ENCODE measurements around the gene FAT1.

DNA sequence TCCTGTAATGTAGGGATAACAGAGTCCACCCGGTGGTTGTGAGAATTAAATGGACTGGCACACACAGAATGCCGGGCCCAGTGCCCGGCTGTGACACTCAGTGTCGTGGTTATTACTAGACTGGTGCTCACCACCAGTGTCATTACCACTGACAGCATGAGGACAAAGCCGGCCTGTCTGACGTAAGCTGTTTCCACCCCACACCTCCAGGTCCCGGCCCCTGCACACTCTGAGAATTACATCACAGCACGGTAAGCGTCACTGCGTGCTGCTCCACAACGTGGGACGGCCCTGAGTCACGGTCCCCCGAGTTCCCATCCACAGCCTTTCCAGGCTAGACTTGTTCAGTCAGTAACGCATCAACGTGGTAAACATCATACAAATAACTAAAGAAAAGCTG, 22.9 kb downstream of the FAT1 start:
- TF ChIP-seq, protein P1, sequence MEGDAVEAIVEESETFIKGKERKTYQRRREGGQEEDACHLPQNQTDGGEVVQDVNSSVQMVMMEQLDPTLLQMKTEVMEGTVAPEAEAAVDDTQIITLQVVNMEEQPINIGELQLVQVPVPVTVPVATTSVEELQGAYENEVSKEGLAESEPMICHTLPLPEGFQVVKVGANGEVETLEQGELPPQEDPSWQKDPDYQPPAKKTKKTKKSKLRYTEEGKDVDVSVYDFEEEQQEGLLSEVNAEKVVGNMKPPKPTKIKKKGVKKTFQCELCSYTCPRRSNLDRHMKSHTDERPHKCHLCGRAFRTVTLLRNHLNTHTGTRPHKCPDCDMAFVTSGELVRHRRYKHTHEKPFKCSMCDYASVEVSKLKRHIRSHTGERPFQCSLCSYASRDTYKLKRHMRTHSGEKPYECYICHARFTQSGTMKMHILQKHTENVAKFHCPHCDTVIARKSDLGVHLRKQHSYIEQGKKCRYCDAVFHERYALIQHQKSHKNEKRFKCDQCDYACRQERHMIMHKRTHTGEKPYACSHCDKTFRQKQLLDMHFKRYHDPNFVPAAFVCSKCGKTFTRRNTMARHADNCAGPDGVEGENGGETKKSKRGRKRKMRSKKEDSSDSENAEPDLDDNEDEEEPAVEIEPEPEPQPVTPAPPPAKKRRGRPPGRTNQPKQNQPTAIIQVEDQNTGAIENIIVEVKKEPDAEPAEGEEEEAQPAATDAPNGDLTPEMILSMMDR (IDR thresholded peaks at IDR 0.05): no peak
- TF ChIP-seq POLR2A (IDR thresholded peaks at IDR 0.05): no peak

Data from right lobe of liver (tissue), 4 donors.